GM12873 (cell line): ENCODE results near the gene FBXO8.

Source experiments
- CTCF ChIP-seq: IDR thresholded peaks from 2 replicates; pipeline ENCODE4 v1.5.1; 2012; ENCODE audit warnings: low read depth, mild to moderate bottlenecking, moderate library complexity, low read length, control low read depth; ENCODE audit not compliant: insufficient read depth; ENCODE audit errors: missing control alignments

FBXO8 gene

GRCh38 chr4:174218127-174218790 is 65.2 kb downstream of the FBXO8 start:
- no peak for TF ChIP-seq CTCF

- no peak for TF ChIP-seq CTCF
These were observed 66.0 kb downstream of the FBXO8 start for GRCh38 chr4:174217273-174218126.

- no peak for TF ChIP-seq CTCF
These were observed 66.6 kb downstream of the FBXO8 start for GRCh38 chr4:174216799-174217272.

- no peak for TF ChIP-seq CTCF
These were observed 67.3 kb downstream of the FBXO8 start for GRCh38 chr4:174215961-174216680.

- TF ChIP-seq CTCF = no peak
These were observed 68.4 kb downstream of the FBXO8 start for GRCh38 chr4:174215057-174215456.

GRCh38 chr4:174214101-174214878 is 69.2 kb downstream of the FBXO8 start:
- TF ChIP-seq CTCF = no peak
